Measurements from ENCODE around the gene MSMO1. TPM values are rescaled to one million over a fixed set of nuclear protein-coding genes. Genes with fewer than 3 reads are reported as not detected.

The MSMO1 gene
- polyA plus RNA-seq, 1 experiment, result 14.9 TPM

DNA sequence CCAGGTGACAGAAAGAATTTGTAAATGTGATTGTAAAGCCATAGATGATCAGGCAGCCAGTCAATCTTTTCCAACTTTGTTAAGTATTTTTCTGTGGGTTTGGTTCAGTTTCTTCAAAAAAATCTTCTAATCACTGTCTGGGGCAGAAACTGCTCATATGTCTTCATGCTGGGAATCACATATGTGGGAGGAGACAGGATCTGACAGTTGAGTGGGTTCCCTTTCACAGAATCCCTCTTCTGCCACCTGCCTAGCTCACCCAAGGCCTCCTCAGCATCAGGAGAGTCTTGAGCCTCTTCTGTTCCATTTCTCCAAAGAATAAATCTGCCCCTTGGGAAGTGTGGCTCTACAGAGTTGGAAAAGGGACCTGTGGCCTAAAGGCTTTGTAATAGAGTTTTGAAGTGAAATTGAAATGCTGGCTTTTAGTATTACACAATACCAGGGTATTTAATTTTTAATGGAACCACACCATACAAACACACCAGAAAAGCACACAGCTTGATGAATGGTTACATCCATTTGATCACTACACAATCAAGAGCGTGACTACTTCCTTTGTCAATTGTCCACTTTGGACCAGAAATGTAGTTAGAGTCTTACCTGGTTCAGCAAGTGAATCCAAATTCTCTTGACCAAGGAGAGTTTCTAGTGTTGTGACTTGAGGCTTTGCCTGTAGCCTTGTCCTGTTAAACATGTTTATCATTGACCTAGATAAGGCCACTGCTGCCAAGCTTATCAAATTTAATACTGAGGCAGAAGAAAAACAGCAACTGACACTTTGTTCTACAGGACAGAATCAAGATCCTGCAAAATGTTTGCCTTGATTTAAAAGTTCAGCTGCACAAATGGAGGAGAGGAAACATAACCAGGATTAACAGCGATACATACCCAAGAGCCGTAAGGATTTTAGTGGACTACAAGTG, 20.4 kb downstream of the MSMO1 start:
- DNase-seq (ENCODE audit: low read depth), result no peak
- no peaks in the 10 kb centered on the region for H3K36me3 ChIP-seq (ENCODE audit: control insufficient read depth, insufficient read depth, low read length)
- TF ChIP-seq, protein P1, sequence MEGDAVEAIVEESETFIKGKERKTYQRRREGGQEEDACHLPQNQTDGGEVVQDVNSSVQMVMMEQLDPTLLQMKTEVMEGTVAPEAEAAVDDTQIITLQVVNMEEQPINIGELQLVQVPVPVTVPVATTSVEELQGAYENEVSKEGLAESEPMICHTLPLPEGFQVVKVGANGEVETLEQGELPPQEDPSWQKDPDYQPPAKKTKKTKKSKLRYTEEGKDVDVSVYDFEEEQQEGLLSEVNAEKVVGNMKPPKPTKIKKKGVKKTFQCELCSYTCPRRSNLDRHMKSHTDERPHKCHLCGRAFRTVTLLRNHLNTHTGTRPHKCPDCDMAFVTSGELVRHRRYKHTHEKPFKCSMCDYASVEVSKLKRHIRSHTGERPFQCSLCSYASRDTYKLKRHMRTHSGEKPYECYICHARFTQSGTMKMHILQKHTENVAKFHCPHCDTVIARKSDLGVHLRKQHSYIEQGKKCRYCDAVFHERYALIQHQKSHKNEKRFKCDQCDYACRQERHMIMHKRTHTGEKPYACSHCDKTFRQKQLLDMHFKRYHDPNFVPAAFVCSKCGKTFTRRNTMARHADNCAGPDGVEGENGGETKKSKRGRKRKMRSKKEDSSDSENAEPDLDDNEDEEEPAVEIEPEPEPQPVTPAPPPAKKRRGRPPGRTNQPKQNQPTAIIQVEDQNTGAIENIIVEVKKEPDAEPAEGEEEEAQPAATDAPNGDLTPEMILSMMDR (IDR thresholded peaks at IDR 0.05; ENCODE audit: insufficient read depth, low read depth, low read length), result no peak
- no peaks in the 10 kb centered on the region for H3K27me3 ChIP-seq (ENCODE audit: control insufficient read depth, insufficient read depth, low read length)
- ChIA-PET POLR2A (interaction anchor here (0.6 kb wide), 1 partner anchor 267 kb away, joined by 10 read pairs; no protein-coding TSS in a partner anchor), CTCF (interaction anchor here (1.9 kb wide), 1 partner anchor 217 kb away, joined by 6 read pairs; no protein-coding TSS in a partner anchor)
- no peak overlapping the region for H3K4me3 ChIP-seq (ENCODE audit: low read depth, low read length)

DNA sequence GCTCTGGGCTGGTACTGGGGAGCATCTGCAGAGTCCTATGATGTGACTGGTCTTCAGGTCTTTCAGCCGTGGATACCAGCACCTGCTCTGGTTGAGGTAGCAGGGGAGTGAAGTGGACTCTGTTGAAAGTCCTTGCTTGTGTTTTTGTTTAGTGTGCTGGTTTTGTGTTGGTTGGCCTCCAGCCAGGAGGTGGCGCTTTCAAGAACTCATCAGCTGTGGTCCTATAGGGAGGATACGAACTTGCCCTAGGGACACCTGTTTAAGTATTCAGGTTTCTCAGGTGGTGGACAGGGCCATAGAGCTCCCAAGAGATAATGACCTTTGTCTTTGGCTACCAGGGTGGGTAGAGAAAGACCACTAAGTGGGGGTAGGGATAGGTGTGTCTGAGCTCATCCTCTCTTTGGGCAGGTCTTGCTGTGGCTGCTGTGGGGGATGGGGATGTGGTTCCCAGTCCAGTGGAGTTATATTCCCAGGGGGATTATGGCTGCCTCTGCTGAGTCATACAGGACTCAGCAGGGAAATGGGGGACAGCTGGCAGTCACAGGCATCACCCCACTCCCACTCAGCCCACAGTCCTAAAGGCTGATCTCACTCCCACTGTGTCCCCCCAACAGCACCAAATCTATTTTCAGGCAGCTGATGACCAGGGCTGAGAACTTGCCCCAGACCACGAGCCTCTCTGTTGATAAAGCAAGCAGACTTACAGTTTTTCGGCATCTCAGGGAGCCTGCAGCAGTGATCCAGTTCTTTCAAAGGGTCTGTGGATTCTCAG, 24.1 kb downstream of the MSMO1 start:
- ChIA-PET CTCF (interaction anchor here (0.9 kb wide), 1 partner anchor 220 kb away, joined by 3 read pairs; no protein-coding TSS in a partner anchor), POLR2A (no interaction called here)
- DNase-seq (ENCODE audit: low read depth), result no peak
- Histone ChIP-seq H3K4me3 (ENCODE audit: low read depth, low read length) (no peak overlapping the region), H3K36me3 (ENCODE audit: control insufficient read depth, insufficient read depth, low read length) (no peaks in the 10 kb centered on the region), H3K27me3 (ENCODE audit: control insufficient read depth, insufficient read depth, low read length) (no peaks in the 10 kb centered on the region)
- TF ChIP-seq, protein P1 (IDR thresholded peaks at IDR 0.05; ENCODE audit: insufficient read depth, low read depth, low read length), result no peak

DNA sequence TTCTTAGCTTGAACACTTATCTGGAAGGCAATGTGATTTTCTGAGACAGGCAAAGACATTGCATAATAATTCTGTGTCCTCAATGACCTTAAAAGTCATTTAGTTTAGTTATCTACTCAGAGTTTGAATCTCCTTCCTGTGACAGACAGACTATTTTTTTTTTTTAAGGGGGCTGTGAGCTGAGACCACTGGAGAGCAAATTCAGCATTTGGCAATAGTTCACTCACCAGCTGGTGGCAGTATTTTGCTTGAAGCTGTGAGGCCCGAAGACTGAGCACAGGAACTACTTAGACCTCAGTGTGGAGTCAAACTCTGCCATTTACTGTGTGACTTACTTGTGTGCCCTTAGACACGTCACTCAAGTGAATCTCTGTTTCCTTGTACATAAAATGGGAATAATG, 28.4 kb downstream of the MSMO1 start:
- TF ChIP-seq, protein P1 (IDR thresholded peaks at IDR 0.05; ENCODE audit: insufficient read depth, low read depth, low read length), result peak; percentile 45
- ChIA-PET CTCF (interaction anchor here (0.5 to 1.7 kb wide), 7 partner anchors 10 to 513 kb away, joined by 3 to 7 read pairs (median 3); no protein-coding TSS in a partner anchor), POLR2A (no interaction called here)
- no peak for DNase-seq (ENCODE audit: low read depth)
- no peak overlapping the region for H3K4me3 ChIP-seq (ENCODE audit: low read depth, low read length)
- H3K27me3 ChIP-seq (ENCODE audit: control insufficient read depth, insufficient read depth, low read length), result no peaks in the 10 kb centered on the region
- H3K36me3 ChIP-seq (ENCODE audit: control insufficient read depth, insufficient read depth, low read length), result no peaks in the 10 kb centered on the region

DNA sequence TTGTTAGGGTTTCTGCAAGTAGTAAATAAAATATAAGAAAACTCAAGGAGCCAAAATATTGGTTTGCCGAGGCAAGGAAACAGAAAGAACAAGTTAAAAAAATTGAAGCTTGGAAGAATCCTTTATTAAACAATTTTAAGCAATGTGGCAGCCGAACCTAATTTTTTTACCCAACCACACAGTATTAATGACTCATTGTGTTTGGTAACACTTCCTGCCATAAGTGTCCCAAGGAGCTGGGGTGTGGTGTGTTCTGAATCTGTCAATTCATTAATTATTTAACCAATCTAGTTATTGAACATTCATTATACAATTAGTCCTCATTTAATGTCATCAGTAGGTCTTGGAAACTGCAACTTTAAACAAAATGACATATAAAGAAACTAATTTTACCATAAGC, 32.0 kb downstream of the MSMO1 start:
- ChIA-PET POLR2A (no interaction called here), CTCF (interaction anchor here (0.7 to 1.3 kb wide), 5 partner anchors 19 to 106 kb away, joined by 3 to 6 read pairs (median 3); partner anchors contain the start of gene CPE)
- Histone ChIP-seq H3K36me3 (ENCODE audit: control insufficient read depth, insufficient read depth, low read length) (no peaks in the 10 kb centered on the region), H3K27me3 (ENCODE audit: control insufficient read depth, insufficient read depth, low read length) (no peaks in the 10 kb centered on the region; the same call in 1 of the 2 replicates), H3K4me3 (ENCODE audit: low read depth, low read length) (no peak overlapping the region)
- DNase-seq (ENCODE audit: low read depth), result no peak
- TF ChIP-seq, protein P1 (IDR thresholded peaks at IDR 0.05; ENCODE audit: insufficient read depth, low read depth, low read length), result no peak

All from BJ (cell line).